Lower leg skin (tissue), 3 donors: ENCODE data around the gene TMEM138.

Experiments used
- CTCF ChIP-seq, 3 donors: fragments of 450-650 bp; IDR thresholded peaks; one replicate each; pipeline ENCODE4 v1.5.1; 2016; ENCODE audit warnings: antibody characterized with exemption in 3 of 3, mild to moderate bottlenecking in 3 of 3, moderate library complexity in 2 of 3
- POLR2A ChIP-seq, 2 donors: fragments of 450-650 bp; IDR thresholded peaks; one replicate each; pipeline ENCODE4 v1.6.1; 2016 to 2017; ENCODE audit warnings: antibody characterized with exemption in 2 of 2, mild to moderate bottlenecking in 1 of 2, moderate library complexity in 1 of 2

GRCh38 chr11:61337706-61338470, 24.3 kb upstream of the TMEM138 start:
- TF ChIP-seq CTCF (IDR thresholded peaks at IDR 0.05) (no peak), POLR2A (IDR thresholded peaks at IDR 0.05) (no peak)
